Sigmoid colon (tissue), 7 donors: ENCODE data around the gene MC2R. TPM values are rescaled to one million over a fixed set of nuclear protein-coding genes. Genes with fewer than 3 reads are reported as not detected.

ENCODE experiments used
- DNase-seq: peaks from one replicate; pipeline ENCODE4 v3.0.0-alpha.2; 2019
- H3K27ac ChIP-seq, 4 donors: fragments of 200-600 bp; sonication (generic); one replicate each; pipeline ENCODE4 v1.5.1; 2016 to 2019; ENCODE audit warnings: mild to moderate bottlenecking in 1 of 4
- H3K27me3 ChIP-seq, 3 donors: fragments of 200-600 bp; sonication (generic); one replicate each; pipeline ENCODE4 v1.5.1; 2019; ENCODE audit warnings: mild to moderate bottlenecking in 1 of 3
- H3K36me3 ChIP-seq, 4 donors: fragments of 200-600 bp; sonication (generic); one replicate each; pipeline ENCODE4 v1.5.1; 2016 to 2019
- H3K4me1 ChIP-seq, 4 donors: fragments of 200-600 bp; sonication (generic); one replicate each; pipeline ENCODE4 v1.5.1; 2017 to 2019
- H3K4me3 ChIP-seq, 4 donors: fragments of 200-600 bp; sonication (generic); one replicate each; pipeline ENCODE4 v1.5.1; 2017 to 2019; ENCODE audit warnings: mild to moderate bottlenecking in 2 of 4, moderate library complexity in 1 of 4
- H3K9me3 ChIP-seq, 4 donors: fragments of 200-600 bp in 3 of 4; sonication (generic) in 3 of 4; one replicate each; pipeline versions ENCODE4 v1.5.1 to v1.6.1; 2013 to 2019
- EP300 ChIP-seq, 4 donors: sonication (generic); formaldehyde crosslinking; IDR thresholded peaks; one replicate each; pipeline ENCODE4 v1.6.1; 2017; ENCODE audit warnings: antibody characterized with exemption in 4 of 4
- POLR2A ChIP-seq, 2 donors: fragments of 450-650 bp; IDR thresholded peaks; one replicate each; pipeline ENCODE4 v1.6.1; 2016; ENCODE audit warnings: antibody characterized with exemption in 2 of 2, mild to moderate bottlenecking in 2 of 2, moderate library complexity in 2 of 2
- POLR2AphosphoS5 ChIP-seq, 4 donors: sonication (generic); formaldehyde crosslinking; IDR thresholded peaks; one replicate each; pipeline ENCODE4 v1.6.1; 2017; ENCODE audit warnings: antibody characterized with exemption in 4 of 4
- WGBS, 2 donors: extraction: QIAGEN DNeasy Blood & Tissue Kit; methylation state at CpG; one replicate each; pipeline ENCODE4 v1.1.7; 2013; 5-methylcytosine and 5-hydroxymethylcytosine counted together
- intact Hi-C: fragments of 100-400 bp; cut with DNase I; formaldehyde crosslinking; loops from one replicate; pipeline ENCODE4 v1.15.1; 2023
- polyA plus RNA-seq, 3 donors: library from polyadenylated mRNA; stranded (reverse); fragments of 200-250 nt; gene quantifications; one replicate each; pipeline ENCODE4 v1.2.3, GENCODE V29; 2013
- total RNA-seq, 4 donors: library from RNA; depleted of rRNA; stranded (reverse); fragments of >200 nt; gene quantifications; one replicate each; pipeline ENCODE4 v1.1.0, GENCODE V29; 2016
- TF ChIP-seq, protein P1 (sequence below), 4 experiments: fragments of 450-650 bp in 3 of 4; fragments of 200-600 bp in 1 of 4; IDR thresholded peaks; one replicate each; pipeline ENCODE4 v1.5.1; 2016 to 2019; ENCODE audit warnings: antibody characterized with exemption in 4 of 4, mild to moderate bottlenecking in 3 of 4, moderate library complexity in 2 of 4
- donor health status: healthy with polysubstance abuse.
- donor health status: Bipolar disorder and iron deficiency.
- donor health status: healthy.

MC2R gene
- total and polyA plus RNA-seq, 7 donors, result not detected

DNA sequence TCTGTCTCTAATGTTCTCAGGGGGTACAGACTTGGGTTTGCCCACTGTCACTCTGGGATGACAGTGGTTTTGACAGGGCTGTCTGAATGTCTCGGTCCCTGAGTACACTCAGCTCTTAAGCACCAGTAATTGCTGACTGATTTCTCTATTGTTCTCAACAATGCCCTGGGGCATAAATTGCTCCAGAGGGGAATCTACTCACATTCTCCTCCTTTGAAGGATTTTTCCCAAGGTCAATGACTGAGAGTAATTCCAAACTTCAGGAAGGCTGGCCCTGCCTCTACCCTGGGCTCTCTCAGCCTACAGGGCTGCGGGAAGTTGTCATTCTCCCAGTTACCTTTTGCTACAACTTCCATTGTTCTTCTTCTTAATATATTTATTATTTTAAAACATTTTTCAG, 36.5 kb downstream of the MC2R start:
- TF ChIP-seq EP300 (IDR thresholded peaks at IDR 0.05) (no peak), POLR2A (IDR thresholded peaks at IDR 0.05) (no peak), POLR2AphosphoS5 (IDR thresholded peaks at IDR 0.05) (no peak)
- TF ChIP-seq, protein P1, sequence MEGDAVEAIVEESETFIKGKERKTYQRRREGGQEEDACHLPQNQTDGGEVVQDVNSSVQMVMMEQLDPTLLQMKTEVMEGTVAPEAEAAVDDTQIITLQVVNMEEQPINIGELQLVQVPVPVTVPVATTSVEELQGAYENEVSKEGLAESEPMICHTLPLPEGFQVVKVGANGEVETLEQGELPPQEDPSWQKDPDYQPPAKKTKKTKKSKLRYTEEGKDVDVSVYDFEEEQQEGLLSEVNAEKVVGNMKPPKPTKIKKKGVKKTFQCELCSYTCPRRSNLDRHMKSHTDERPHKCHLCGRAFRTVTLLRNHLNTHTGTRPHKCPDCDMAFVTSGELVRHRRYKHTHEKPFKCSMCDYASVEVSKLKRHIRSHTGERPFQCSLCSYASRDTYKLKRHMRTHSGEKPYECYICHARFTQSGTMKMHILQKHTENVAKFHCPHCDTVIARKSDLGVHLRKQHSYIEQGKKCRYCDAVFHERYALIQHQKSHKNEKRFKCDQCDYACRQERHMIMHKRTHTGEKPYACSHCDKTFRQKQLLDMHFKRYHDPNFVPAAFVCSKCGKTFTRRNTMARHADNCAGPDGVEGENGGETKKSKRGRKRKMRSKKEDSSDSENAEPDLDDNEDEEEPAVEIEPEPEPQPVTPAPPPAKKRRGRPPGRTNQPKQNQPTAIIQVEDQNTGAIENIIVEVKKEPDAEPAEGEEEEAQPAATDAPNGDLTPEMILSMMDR (IDR thresholded peaks at IDR 0.05), result no peak
- no peak for DNase-seq
- intact Hi-C loops, result no loop called here
- no peaks in the 10 kb centered on the region for H3K27me3 ChIP-seq
- no peak overlapping the region for H3K4me3 ChIP-seq
- H3K36me3 ChIP-seq, result no peaks in the 10 kb centered on the region
- no peaks in the 10 kb centered on the region for H3K9me3 ChIP-seq
- no peaks in the 10 kb centered on the region for H3K4me1 ChIP-seq
- 82% methylated on average over 2 of the region's 2 CpGs for WGBS, 2 donors
- H3K27ac ChIP-seq, result no peak overlapping the region

DNA sequence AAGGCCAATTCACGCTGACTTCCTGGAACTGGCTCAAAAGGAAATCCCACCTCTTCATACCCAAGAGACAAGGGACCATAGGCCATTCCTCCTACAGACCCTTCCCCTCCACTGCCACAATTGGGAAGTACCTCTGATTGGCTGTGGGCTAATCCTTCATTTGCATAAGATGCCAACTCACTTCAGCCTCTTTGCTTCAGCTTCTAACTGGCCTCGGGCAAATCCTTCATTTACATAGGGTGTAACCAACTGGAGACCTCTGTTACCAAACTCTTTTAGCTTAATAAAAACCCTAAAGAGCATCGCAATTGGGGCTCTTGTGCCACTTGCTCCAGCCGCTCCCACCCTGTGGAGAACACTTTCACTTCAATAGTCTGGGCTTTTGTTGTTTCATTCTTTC, 38.2 kb downstream of the MC2R start:
- Histone ChIP-seq H3K9me3 (no peaks in the 10 kb centered on the region), H3K4me3 (no peak overlapping the region), H3K36me3 (no peaks in the 10 kb centered on the region), H3K27ac (no peak overlapping the region), H3K4me1 (no peaks in the 10 kb centered on the region), H3K27me3 (no peaks in the 10 kb centered on the region)
- intact Hi-C loops, result no loop called here
- TF ChIP-seq EP300 (IDR thresholded peaks at IDR 0.05) (no peak), POLR2A (IDR thresholded peaks at IDR 0.05) (no peak), POLR2AphosphoS5 (IDR thresholded peaks at IDR 0.05) (no peak)
- TF ChIP-seq, protein P1 (IDR thresholded peaks at IDR 0.05), result no peak
- DNase-seq, result no peak
- 82 to 85% methylated on average over 4 of the region's 4 CpGs for WGBS, 2 donors

DNA sequence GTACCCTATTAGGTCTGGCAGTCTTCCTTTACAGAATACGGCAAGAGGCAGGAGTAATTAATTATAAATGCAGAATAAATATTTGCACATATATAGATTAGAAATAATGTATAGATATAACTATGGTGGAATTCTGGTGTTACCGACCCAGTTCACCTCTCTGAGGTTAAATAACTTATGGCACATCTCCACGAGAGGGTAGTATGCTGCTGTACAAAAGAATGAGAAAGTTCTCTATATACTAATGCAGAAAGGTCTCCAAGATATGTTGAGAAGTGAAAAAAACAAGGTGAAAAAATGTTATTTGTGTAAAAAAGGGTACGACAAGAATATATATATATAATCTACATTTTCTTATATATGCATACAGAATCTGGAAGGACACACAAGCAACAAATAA, 40.8 kb downstream of the MC2R start:
- Histone ChIP-seq H3K4me3 (no peak overlapping the region), H3K27me3 (peaks cover 0 to 12% (median 8%) of the 10 kb centered on the region in 3 donors), H3K36me3 (no peaks in the 10 kb centered on the region), H3K4me1 (no peaks in the 10 kb centered on the region), H3K9me3 (no peaks in the 10 kb centered on the region), H3K27ac (no peak overlapping the region)
- TF ChIP-seq EP300 (IDR thresholded peaks at IDR 0.05) (no peak), POLR2A (IDR thresholded peaks at IDR 0.05) (no peak), POLR2AphosphoS5 (IDR thresholded peaks at IDR 0.05) (no peak)
- TF ChIP-seq, protein P1 (IDR thresholded peaks at IDR 0.05), result no peak
- DNase-seq, result no peak
- 81 to 87% methylated on average over 4 of the region's 4 CpGs for WGBS, 2 donors
- intact Hi-C loops, result no loop called here

- WGBS, 2 donors, result 75 to 87% methylated on average over 5 of the region's 5 CpGs
- no peak overlapping the region for H3K27ac ChIP-seq
- no peaks in the 10 kb centered on the region for H3K9me3 ChIP-seq
- peaks cover 2 to 28% (median 20%) of the 10 kb centered on the region in 3 donors for H3K27me3 ChIP-seq
- no peak overlapping the region for H3K4me3 ChIP-seq
- intact Hi-C loops, result no loop called here
- no peaks in the 10 kb centered on the region for H3K36me3 ChIP-seq
- TF ChIP-seq, protein P1 (IDR thresholded peaks at IDR 0.05), result no peak
- TF ChIP-seq EP300 (IDR thresholded peaks at IDR 0.05), result no peak
- TF ChIP-seq POLR2AphosphoS5 (IDR thresholded peaks at IDR 0.05), result no peak
- no peak for TF ChIP-seq POLR2A (IDR thresholded peaks at IDR 0.05)
- H3K4me1 ChIP-seq, result peaks cover 0 to 5% (median 0%) of the 10 kb centered on the region in 4 donors
- DNase-seq, result no peak
Measured at GRCh38 chr18:13872932-13873331, 42.4 kb downstream of the MC2R start.

DNA sequence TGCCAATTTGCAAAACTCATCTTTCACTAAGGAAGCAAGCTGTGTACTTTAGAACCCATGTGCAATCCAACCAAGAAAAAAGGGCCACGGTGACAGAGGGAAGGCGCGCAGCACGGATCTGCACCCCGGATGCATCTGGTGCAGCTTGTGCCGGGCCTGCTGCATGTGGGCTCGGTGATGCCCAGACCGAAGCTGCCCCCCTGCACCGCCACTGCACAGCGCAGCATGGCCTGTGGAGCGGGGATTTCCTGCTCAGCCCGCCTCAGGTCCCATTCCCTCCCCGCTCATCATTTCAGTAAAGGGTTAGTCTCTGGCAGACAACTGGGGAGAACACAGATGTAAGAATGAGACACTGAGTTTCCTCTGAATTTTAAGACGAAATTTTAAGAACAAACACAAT, 43.0 kb downstream of the MC2R start:
- H3K27me3 ChIP-seq, result peaks cover 2 to 31% (median 20%) of the 10 kb centered on the region in 3 donors
- intact Hi-C loops, result no loop called here
- no peak overlapping the region for H3K27ac ChIP-seq
- H3K4me3 ChIP-seq, result no peak overlapping the region
- peaks cover 0 to 5% (median 0%) of the 10 kb centered on the region in 4 donors for H3K4me1 ChIP-seq
- WGBS, 2 donors, result 90 to 91% methylated on average over 14 of the region's 14 CpGs
- H3K36me3 ChIP-seq, result no peaks in the 10 kb centered on the region
- DNase-seq, result no peak
- TF ChIP-seq POLR2A (IDR thresholded peaks at IDR 0.05), result no peak
- TF ChIP-seq EP300 (IDR thresholded peaks at IDR 0.05), result no peak
- TF ChIP-seq, protein P1 (IDR thresholded peaks at IDR 0.05), result no peak
- TF ChIP-seq POLR2AphosphoS5 (IDR thresholded peaks at IDR 0.05), result no peak
- H3K9me3 ChIP-seq, result no peaks in the 10 kb centered on the region
